HG03066 (cell line): Measurements from ENCODE around the gene KRT34.
"Not testable (repeated sequence)": the region's sequence is repeated elsewhere in the genome, so short reads cannot be mapped to it uniquely, and the experiment has no call there.

ENCODE experiments used
- ATAC-seq: cut with Tn5 transposase; IDR thresholded peaks from one replicate; pipeline ENCODE4 v1.9.1; 2021; ENCODE audit warnings: low read depth; ENCODE audit not compliant: unreplicated experiment

The KRT34 gene

GRCh38 chr17:41369023-41369422 lies 13.1 kb downstream of the KRT34 start:
- ATAC-seq, result no peak

GRCh38 chr17:41367426-41368075 lies 14.6 kb downstream of the KRT34 start:
- no peak for ATAC-seq

DNA sequence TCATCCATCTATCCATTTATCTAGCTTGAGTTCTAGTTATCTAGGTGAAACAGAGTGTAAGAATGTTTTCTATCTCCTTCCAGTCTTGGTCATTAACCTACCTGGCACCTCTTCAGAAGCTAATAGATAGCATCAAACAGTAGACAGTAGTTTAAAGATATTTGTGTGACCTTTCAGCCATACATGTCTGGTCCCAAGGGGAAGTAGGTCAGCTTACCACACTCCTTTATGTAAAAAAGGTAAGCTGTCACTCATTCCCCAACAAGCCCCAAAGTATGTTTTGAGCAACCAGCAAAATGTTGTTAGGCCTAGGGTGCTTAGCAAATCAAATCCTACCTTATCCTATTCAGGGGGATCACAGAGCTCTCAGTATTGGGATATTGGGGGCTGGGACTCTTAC lies 16.0 kb downstream of the KRT34 start:
- no peak for ATAC-seq

GRCh38 chr17:41363881-41364280 lies 18.2 kb downstream of the KRT34 start:
- no peak for ATAC-seq

GRCh38 chr17:41360296-41360995 lies 21.7 kb downstream of the KRT34 start:
- ATAC-seq, result no peak

GRCh38 chr17:41354536-41354935 lies 27.6 kb downstream of the KRT34 start:
- ATAC-seq, result no peak

DNA sequence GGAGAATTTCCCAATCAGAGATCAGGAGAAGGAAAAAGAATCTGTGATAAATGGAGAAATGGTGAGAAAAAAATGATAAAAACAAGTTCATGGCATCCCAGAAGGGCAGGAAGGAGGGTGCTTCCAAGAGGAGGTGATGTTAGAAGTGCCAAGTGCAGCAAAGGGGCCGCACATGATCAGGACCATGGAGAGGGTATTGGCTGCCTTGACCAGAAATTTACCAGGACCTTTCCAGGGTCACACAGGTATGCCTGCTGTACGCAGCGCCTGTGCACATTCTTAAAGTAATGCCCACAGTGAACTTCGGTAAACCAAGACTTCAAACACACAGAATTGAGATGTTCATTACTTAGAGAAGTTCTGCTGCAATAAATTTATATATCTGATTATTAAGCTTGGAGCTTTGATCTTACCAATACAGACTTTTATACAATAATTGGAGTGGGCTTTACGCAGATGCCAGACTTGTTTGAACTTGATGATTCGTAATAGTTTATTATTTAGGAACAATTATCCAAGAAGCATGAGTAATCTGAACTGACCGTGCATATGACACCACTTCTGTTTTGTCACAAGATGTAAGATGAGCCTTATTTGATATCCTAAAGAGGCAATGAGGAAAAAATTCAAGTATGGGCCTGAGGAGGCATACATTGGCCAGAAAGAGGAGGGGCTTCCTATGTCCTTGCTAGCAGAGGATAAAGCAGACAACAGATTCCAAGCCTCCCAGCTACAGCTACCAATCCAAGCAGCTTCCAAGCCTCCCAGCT lies 29.3 kb downstream of the KRT34 start:
- ATAC-seq, result no peak

GRCh38 chr17:41351177-41351576 lies 30.9 kb downstream of the KRT34 start:
- no peak for ATAC-seq

GRCh38 chr17:41350381-41350878 lies 31.7 kb downstream of the KRT34 start, which contains the start of gene KRT33A:
TSS of gene KRT33A (minus strand) at chr17:41350828. CDS start at chr17:41350767, 61 bp downstream.
- not testable (repeated sequence) for ATAC-seq

- ATAC-seq, result no peak
Observed at GRCh38 chr17:41347869-41348760, 34.0 kb downstream of the KRT34 start.

GRCh38 chr17:41346421-41346820 lies 35.7 kb downstream of the KRT34 start:
- not testable (repeated sequence) for ATAC-seq

DNA sequence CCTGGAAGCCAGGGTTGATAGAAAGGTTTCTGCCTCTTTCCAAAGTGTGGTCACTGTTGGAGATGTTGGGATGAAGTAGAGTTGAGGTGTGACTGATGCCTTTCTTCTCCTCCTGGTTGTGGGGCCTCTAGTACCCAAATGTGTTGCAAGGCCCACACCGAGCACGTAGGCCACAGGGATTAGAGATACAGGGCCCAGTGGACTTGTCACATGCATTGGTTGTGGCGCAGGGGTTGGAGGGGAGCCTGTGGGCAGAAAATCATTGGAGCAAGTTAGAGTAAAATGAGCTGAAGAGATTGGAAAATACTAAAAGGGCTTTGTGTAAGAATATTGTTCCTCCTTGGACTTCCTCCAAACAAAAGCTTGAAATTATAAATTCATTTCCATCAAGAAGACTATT lies 36.1 kb downstream of the KRT34 start:
- no peak for ATAC-seq

DNA sequence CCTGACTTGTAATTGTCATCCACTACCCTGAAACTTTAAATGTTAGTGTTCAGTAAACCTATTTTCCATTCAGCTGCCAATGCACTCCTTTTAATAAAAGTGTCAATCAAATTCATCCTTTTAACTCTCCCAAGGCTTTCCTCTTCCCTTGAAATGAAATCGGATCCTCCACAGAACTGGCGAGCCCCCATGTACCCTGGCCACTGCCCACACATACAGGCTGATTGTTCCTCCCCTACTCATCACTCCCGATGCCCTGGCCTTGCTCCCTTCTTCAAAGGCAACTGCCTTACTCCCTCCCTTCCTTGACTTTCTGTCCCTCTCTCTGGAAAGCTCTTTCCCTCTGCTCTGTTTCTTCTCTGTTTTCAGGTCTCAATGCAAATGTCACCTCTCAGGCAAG lies 39.1 kb downstream of the KRT34 start:
- ATAC-seq, result no peak

GRCh38 chr17:41340934-41341861 lies 40.9 kb downstream of the KRT34 start:
- no peak for ATAC-seq

DNA sequence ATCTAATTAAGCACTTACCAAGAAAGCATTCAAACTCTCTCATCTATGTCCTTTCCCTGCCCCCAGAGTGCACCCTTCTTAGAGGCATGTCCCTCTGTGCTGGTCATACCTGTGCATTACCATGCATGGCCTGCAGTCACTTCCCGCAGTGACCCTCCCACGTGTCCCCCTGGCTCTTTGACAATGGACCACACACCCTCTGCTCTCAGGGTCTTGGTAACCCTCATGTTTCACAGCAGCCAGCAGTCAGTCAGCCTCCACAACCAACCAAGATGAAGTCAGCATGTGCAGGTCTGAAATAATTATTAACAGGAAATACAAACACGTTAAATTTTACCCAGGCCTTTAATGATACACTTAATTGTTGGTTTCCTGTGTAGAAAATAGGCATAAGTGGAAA lies 41.6 kb downstream of the KRT34 start:
- ATAC-seq, result no peak

DNA sequence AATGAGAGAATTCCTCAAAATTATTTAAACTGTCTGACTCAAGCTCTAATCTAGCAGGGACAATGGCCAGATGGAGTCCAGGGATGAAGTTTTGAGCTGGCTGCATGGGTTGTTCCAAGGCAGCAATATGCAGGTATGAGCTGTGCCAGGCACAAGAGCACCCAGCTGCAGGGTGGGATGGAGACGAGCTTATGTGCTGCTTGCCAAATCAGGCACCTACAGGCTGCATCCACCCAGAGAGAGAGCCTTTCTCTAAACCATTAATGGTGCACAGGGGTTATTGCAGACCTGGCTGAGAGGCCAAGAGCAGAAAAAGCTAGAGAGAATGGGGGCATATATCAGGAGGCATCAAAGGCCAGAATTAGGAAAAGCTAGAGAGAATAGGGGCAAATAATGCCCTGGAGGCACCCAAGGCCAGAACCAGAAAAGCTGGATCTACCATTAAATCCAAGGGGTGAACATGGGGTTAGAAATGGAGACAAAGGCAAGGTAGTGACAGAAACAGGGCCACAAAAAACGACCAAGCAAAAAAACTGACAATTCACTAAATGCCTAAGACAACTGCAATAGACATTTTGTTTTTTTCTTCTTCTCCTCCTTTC lies 42.4 kb downstream of the KRT34 start:
- no peak for ATAC-seq

- no peak for ATAC-seq
Observed at GRCh38 chr17:41338961-41339485, 43.1 kb downstream of the KRT34 start.

DNA sequence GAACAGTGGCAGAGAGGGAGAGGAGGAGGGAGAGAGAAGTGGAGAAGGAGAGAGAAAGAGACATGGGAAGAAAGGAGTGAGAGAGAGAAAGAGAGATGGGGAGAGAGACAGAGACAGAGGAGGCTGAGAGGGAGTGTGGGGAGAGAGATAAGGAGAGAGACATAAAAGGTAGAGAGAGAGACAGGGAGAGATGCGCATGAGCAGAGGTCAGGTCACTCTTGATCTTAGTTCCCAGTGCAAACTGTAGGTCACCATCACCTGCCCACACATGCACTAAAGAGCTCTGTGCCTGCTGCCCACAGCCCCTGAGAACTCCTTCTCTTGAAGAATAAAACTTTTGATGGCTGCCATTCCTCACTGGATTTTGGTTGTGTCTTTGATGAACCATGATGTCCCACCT lies 46.4 kb downstream of the KRT34 start:
- no peak for ATAC-seq
